ENCODE data around the gene TMTC2.
"Not testable (repeated sequence)": the region's sequence is repeated elsewhere in the genome, so short reads cannot be mapped to it uniquely, and the experiment has no call there.

TMTC2 gene

DNA sequence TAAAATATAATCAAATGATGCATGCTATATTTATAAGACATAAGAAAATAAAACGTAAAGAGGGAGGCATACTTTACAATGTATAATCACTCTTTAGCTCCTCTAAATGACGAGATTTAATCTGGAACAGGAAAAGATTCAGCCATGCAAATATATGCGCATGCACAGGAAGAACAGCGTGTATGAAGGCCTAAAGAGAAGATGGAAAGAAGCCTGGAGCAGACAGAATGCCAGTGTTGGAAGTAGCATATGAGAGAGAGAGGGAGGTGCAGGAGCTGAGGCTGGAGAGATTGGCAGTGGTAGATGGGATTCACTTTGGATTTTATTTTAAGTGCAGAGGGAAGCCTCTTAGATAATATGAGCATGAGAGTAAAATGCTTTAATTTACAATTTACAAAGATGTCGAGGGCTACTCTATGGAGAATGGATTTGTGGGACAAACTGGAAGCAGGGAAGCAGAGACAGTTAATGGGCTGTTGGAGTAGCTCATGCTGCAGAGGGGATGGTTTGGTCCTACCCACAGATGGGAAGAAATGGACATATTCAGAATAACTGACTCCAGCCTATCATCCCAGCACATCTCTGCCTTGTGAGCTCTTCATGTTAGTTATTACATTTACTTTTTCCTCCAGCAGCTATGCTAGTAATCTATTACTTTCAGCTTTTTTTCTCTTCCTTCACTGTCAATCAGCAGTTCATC, 411.1 kb downstream of the TMTC2 start:
- no peak for DNase-seq

DNA sequence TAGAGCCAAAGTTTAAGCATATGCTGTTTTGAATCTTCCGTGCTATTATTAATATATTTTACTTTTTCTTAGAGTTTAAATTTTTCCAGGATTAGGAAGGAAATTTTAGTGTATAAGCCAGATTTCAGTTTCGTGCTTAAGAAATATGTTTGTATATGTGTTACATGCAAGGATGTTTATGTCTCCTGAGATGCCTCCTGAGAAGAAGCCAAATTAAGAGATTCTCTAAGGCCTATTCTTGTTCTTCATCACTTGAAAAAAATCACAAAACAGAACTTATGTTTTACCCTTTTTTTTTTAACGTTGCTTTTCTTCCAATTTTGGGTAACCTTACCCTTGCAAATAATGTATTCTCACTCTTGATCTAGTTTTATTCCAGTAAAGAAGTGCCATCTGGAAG, 412.7 kb downstream of the TMTC2 start:
- no peak for DNase-seq

DNA sequence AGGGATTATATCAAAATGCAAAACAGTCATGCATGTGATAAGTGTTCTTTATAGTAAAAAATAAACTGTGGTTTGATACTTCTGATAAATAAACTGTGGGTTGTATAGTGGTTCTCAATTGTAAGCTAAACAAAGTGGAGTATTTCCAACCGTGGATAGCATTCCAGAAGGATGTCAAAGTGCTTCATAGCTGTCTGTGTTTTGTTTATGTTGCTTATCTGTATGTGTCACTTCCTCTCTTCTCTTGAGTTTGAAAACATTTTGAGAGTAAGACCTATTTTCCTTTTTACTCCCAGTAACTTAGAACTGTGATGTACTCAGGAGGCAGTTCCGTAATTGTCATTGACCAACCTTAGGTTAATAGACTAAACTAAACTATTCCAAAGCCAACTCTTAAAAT, 415.8 kb downstream of the TMTC2 start:
- DNase-seq = no peak

DNA sequence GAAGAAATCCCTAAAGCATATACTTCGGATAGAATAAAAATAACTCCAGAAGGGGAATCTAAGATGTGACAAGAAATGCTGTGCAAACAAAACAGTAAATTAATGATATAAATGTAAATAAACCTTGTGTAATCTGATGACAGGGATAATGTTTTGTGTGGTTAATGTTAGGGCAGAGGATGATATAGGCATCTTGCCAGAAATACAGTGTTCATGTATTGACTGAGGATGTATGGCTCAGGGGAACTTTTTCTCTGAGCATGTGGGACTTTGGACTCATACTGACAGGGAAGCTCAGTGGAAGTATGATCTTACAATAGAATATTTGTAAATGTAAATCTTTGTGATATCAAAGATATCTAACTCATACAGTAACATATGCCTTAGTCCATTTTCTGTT, 420.2 kb downstream of the TMTC2 start:
- DNase-seq = no peak

DNA sequence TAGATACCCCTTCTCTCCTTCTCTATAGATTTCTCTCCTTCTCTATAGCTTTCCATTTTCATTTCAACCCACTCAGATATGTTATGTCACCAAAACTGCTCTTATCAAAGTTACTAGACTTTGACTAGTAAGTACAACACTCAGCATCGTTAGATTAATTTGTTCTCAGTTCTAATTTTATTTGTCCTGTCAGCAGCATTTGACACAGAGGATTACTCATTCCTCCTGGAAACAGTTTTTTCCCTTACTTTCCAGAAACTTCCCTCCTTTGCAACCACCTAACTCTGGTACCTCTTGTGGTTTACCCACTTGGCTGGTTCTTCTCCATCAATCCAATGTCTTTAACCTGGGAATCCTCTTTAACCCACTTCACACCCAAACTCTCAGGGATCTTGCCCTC, 423.7 kb downstream of the TMTC2 start:
- DNase-seq = no peak

DNA sequence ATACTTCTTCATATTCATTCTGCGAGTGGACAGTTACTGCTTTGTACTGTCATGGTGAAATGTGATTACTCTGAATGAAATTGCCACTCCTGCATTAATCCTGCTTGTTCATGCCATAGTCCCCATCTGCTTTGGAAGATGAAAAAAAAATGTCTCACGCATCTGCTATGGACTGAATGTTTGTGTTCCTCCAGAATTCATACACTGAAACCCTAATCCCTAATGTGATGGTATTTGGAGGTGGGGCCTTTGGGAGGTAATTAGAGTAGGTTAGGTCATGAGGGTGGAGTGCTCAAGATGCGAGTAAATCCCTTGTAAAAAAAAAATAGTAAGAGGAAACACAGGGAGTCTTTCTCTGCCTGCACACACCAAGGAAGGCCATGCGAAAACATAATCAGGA, 427.2 kb downstream of the TMTC2 start:
- no peak for DNase-seq

DNA sequence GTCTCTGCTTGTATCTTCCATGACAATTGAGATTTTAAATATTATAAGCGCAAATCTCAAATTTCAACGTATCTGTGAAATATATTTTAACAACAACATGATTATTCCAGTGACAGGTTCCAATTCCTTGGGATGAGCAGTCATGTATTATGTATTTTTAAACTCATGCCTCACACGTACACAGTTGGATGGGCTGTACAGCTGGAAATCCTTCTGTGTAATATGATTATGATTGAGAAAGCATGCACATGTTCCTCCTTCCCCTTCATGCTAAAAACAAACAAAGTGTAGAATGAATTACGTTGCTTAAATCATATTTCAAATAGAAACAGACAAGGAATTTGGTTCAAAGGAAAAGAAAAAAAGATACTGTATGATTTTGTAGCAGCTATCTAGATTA, 428.3 kb downstream of the TMTC2 start:
- DNase-seq = no peak

DNA sequence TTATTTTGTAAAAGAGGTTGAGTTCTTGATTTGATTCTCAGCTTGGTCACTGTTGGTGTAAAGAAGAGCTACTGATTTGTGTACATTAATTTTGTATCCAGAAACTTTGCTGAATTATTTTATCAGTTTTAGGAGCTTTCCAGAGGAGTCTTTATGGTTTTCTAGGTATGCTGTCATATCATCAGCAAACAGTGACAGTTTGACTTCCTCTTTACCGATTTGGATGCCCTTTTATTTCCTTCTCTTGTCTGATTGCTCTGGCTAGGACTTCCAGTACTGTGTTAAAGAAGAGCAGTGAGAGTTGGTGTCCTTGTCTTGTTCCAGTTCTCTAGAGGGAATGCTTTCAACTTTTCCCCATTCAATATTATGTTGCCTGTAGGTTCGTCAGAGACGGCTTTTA, 431.2 kb downstream of the TMTC2 start:
- DNase-seq = not testable (repeated sequence)

DNA sequence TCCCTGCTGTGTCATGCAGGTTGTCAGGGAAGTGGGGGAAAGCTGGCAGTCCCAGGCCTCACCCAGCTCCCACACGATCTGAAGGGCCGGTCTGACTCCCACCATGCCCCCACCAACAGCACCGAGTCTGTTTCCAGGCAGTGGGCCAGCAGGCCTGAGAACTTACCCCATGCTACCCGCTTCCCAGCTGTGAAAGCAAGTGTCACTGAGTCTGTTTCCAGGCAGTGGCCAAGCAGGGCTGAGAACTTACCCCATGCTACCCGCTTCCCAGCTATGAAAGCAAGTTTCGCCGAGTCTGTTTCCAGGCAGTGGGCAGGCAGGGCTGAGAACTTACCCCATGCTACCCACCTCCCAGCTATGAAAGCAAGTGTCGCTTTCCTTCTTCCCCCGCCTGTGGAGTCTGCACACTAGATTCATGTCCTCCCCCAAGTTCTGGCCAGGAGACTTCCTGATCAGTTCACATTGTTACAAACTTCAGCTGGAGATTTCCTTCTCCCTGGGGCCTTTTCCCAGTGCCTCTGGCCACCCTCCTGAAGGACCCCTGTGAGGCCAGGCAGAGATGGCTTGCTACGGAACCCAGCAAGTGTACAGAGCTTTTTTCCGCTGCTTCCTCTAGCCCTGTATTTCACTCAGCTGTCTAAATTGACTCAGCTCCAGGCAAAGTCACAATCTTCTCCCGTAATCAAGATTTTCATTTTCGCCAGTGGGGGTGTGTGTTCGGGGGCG, 435.4 kb downstream of the TMTC2 start:
- DNase-seq = no peak

DNA sequence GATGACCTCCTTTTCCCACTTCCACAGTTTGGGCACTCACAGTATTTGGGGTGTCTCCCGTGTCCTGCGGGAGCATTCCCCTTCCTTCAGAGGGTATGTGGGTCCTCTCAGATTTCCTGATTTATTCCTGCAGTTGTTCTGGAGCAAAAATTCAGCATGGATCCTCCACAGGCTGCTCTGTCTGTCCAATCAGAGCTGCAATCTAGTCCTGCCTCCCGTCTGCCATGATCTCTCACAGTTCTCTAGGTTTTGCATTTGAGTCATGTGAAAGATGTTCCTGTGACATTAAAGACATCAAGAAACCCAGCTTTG, 435.9 kb downstream of the TMTC2 start:
- DNase-seq = no peak

DNA sequence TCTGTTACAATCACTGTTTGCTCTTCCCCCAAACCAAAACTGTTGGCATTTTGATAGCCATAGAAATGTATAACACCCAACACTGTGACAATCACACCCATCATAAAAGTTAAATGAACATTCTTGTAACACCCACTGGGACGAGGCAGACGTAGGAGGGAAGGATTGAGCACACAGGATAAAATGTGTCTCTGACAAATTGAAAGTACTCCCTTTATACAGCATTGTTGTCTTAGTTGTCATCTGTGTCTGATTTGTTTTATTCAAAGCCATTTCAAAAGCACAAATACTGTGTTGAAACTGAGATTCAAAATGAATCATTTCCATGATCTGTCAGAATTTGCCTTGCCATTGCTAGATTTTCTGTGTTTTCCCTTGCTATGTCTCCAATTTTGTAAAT, 436.3 kb downstream of the TMTC2 start:
- DNase-seq = no peak

DNA sequence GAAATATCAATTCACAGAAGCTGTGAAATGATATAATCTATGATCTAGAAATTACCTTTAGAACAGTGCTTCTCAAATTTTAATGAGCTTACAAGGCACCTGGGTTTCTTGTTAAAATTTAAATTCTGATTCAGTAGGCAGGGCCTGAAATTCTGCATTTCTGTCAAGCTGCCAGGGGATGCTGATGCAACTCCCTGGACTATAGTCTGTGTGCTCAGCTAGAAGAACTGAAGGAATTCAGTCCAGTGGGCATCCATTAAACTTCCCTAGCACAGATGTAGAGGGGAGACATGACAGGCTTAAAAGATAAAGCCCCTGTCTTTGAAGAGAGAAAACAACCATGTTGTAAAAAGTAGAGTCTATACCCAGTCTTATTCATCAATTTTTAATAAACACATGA, 441.8 kb downstream of the TMTC2 start:
- no peak for DNase-seq

DNA sequence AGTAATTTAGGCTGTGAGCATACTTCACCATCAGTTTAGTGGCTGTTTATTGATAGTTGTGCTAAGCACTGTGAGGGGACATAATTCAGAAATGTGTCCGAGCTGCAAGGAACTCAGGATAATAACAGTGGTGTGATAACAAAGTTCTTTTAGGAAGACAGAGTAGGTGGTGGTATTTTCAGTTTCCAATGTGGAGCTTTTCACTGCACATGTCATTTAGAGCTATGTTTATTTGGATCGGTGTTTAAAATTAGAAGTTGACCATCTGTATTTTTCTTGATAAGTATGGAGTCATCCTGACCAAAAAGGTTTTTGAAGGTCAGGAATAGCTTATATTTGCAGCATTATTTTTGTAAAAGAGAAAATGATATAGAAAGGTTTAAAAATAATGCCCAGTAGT, 443.5 kb downstream of the TMTC2 start:
- no peak for DNase-seq

DNA sequence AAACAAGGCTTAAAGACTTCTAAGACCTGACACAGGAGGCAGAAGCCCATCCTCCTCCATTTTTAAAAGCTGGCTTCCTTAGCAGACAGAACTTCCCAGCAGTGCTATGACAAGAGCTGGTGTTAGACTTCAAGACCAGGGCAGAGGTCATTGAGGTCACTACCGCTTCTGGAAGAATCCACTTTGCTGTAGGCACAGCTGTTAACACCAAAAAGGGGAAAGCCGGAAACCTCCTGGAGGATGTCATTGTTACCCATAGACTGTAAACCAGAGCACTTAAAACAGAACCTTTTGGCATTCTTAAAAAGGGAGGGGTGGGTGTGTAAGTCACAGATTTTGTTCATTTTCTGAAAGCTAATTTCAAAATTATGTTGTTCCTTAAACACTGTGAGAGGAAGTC, 445.7 kb downstream of the TMTC2 start:
- DNase-seq = no peak

DNA sequence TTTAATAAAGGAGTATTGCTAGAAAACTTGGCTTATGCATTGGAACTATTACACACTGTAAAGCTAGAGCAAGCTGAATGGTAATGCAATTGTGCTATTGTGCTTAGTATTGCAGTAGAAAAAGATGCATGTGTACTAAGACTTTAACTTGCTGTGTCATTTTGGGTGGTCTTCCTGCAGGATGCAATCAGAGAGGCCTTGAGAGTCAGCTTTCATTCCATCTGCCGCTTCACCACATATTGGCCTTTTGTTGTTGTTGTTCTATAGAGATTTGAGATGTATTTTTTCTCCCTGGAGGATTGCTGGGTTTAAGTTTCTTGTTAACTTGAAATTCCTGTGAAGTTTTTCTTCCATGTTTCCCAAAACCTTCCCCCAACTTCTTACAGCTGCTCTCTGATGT, 449.7 kb downstream of the TMTC2 start:
- no peak for DNase-seq

DNA sequence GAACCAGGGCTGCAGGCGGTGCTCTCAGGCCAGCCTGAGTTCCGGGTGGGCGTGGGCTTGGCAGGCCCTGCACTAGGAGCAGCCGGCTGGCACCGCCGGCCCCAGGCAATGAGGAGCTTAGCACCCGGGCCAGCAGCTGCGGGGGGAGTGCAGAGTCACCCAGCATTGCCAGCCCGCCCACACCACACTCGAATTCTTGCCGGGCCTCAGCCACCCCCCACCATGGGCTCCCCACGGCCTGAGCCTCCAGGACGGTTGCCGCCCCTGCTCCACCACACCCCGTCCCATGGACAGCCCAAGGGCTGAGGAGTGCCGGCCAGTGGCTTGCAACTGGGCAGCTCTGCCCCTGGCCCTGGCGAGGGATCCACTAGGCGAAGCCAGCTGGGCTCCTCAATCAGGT, 453.4 kb downstream of the TMTC2 start:
- no peak for DNase-seq

DNA sequence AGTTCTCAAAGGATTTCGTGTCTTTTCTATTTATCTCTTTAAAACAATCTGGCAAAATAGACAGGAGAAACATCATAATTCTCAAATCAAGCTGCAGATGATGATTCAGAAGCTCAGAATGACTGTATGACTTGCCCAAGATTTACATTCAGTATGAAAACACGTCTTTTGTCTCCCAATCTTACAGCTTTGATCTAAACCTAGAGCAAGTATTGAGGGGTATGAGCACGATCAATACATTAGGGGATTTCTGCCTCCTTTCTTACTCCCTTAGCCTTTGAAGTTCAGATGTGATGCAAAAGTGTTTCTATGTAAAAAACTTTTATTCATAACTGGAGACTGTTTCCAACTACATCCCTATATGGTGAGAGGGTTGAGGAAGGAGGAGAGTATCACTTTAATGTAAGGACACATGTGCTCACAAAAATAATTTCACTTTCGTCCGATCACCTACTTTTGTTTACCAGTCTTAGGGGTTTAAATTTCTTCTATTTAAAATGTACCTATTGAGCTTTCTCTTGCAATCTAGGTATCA, 454.8 kb downstream of the TMTC2 start:
- DNase-seq = no peak

DNA sequence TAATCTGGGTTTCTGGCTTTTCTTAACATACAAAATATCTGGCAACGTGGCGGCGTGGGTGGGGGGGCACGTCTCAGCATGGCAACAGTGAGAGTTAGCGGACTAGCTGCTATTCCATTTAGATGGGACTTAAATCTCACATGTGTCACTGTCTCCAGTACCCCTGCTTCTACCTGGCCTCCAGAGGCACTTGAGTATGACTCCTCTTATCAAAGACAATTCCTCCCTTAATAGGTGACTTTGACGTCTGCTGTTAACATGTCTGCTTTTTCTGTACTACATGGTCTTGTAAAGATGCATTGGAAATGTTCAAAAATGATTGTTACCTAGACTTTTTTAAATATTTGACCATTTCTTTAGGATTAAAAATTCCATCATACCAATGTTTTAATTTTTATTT, 456.2 kb downstream of the TMTC2 start:
- DNase-seq = no peak

DNA sequence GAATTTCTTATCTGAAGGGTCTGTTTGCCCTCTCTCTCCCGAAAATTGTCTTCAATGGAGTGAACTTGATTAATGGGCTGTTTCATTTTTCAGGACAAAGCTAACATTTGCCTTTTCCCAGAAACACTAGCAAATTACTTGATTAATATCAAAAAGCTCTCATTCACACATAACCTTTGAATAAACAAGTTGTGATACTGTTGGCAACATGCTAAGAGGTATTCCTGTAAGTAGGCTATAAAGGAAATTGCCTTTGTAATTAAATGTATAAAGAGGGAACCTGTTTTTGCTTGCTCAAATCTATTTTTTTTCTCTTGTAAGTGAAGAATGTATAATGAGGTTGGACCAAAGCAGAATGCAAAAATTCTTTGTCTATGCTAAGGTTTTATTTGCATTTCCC, 457.2 kb downstream of the TMTC2 start:
- DNase-seq = no peak

DNA sequence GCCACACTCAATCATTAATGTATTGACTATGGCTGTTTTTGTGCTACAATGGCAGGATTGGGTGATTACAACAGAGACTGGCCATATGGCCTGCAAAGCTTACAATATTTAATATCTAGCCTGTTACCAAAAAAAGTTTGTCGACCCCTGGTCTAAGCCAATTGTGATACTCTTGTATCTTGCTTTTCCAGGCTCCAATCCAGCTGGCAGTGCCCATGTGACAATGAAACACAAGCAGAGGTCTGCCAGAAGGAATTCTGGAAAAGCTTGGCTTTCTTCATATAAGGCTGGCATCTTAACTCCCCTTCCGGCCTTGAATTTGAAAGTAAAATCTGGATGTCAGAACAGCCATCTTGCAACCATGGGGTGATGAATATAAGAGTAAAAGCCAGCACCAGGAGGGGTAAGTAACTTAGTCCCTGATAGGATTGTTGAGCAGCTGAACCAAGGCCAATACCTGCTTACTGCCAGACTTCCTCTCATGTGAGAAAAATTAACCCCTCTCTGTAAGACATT, 458.7 kb downstream of the TMTC2 start:
- DNase-seq = no peak

DNA sequence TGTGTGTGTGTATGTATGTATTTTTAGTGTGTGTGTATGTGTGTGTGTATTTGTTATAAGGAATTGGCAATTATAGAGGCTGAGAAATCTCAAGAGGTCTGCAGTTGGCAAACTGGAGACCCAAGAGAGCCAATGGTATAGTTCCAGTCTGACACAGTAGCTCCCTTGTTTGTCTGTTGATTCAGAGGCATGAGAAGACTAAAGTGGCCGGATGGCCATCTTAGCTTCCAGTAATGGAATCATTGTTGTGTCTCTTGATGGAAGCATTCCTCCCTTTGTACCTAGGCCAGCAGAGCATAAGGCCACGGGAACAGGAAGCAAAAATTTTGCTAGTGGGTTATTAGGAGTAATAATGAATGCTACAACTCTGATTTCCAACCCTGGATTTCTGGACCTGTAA, 460.6 kb downstream of the TMTC2 start:
- DNase-seq = no peak

DNA sequence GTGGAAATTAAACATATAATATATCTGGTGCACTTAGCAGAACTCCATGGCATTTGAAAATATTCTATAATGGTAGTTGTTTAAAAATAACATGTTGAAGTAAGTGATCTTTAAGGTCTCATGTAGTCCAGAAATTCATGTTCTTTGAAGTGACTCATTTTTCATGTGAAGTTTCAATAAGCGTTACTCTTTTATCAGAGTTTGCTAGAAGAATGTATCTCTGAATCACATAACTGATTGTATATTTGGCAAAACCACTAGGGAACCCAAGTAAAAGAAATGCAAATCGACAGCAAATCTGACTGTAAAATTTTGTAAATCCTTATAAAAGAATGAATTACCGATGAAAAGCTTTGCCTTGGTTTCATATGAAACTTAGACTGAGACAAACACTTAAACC, 463.3 kb downstream of the TMTC2 start:
- no peak for DNase-seq

DNA sequence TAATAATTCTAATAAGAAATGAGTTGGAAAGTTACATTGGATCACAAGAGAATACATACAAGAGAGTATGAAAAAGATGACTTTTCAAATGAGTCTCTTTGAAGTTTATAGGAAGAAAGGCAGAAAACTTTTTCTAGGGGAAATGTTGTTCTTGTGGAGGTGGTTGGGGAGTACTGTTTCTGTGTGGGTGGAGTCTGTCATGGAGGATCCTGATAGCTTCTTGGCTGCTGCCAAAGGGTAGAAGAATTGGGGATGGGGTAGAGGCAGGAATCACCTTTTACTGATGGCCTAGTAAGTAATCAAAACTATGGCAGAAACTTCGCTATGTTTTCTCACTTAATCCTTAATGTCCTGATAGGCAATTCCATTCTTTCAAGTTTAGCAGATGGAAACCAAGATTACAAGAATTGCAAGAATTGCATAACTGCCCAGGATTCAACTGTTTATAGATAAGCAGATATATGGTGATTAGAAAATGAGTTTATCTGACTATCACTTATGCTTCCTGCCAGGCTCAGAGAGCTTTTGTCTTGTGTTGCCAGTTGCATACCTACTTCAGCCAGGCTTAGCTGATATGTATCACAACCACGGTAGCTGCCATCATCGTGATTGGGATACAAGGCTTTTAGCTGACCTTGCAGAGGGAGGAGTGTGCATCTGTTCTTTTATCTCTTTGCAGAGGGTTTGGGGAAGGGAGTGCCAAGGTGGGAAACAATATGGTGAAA, 463.9 kb downstream of the TMTC2 start:
- no peak for DNase-seq

DNA sequence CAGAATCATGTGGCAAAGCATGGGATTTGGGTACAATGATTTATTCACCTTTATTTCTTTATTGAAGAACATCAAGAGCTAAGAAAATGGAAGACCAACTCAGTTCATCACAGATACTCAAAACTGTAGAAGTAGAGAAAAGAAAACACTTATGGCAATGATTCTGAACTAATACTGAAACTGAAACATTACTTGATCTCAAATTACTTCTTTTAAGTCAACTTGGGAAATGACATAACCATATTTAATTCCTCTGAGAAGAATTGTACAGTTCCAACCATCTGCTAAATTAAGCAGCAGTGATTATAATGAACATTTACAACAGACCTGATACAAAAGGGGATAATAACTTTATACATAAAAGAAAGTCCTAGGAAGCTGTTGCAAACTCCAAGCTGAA, 466.5 kb downstream of the TMTC2 start:
- DNase-seq = no peak
